DOHH2 (cell line): ENCODE measurements around the gene FARP2.

ENCODE experiments used
- H3F3A ChIP-seq: fragments of 200-600 bp; sonication (generic), shearing (Covaris generic); 2 replicates; pipeline ENCODE4 v1.6.0; 2016; ENCODE audit warnings: antibody characterized with exemption, mild to moderate bottlenecking; ENCODE audit not compliant: control insufficient read depth, insufficient read depth
- H3K27ac ChIP-seq: fragments of 200-600 bp; sonication (generic); 2 replicates; pipeline ENCODE4 v1.5.1; 2014; ENCODE audit warnings: low read depth, mild to moderate bottlenecking, low read length, moderate library complexity
- H3K27me3 ChIP-seq: fragments of 200-600 bp; sonication (generic); 2 replicates; pipeline ENCODE4 v1.6.1; 2014; ENCODE audit warnings: mild to moderate bottlenecking, low read length, mixed read lengths; ENCODE audit not compliant: control insufficient read depth
- H3K36me3 ChIP-seq: fragments of 200-600 bp; sonication (generic); 2 replicates; pipeline ENCODE4 v1.6.1; 2014; ENCODE audit warnings: mild to moderate bottlenecking, low read length, moderate library complexity, mixed read lengths; ENCODE audit not compliant: control insufficient read depth
- H3K4me1 ChIP-seq: fragments of 200-600 bp; sonication (generic); 2 replicates; pipeline ENCODE4 v1.6.1; 2014; ENCODE audit warnings: mild to moderate bottlenecking, low read length, mixed read lengths; ENCODE audit not compliant: control insufficient read depth
- H3K4me2 ChIP-seq: fragments of 200-600 bp; sonication (generic); 2 replicates; pipeline ENCODE4 v1.6.0; 2014; ENCODE audit warnings: mild to moderate bottlenecking, low read length, moderate library complexity
- H3K4me3 ChIP-seq: fragments of 200-600 bp; sonication (generic); 2 replicates; pipeline ENCODE4 v1.5.1; 2014; ENCODE audit warnings: mild to moderate bottlenecking, low read length, mixed read lengths
- H3K79me2 ChIP-seq: fragments of 200-600 bp; sonication (generic); 2 replicates; pipeline ENCODE4 v1.6.1; 2014; ENCODE audit warnings: mild to moderate bottlenecking, low read length, mixed read lengths; ENCODE audit not compliant: control insufficient read depth
- H3K9me2 ChIP-seq: fragments of 200-600 bp; sonication (generic); replicated peaks from 2 replicates; pipeline ENCODE4 v1.6.1; 2014; ENCODE audit warnings: mild to moderate bottlenecking, low read length, mixed read lengths; ENCODE audit not compliant: control insufficient read depth
- H3K9me3 ChIP-seq: fragments of 200-600 bp; sonication (generic); 2 replicates; pipeline ENCODE4 v1.6.1; 2014; ENCODE audit warnings: antibody characterized with exemption, low read length, mixed read lengths; ENCODE audit not compliant: control insufficient read depth, insufficient read depth
- H4K20me1 ChIP-seq: fragments of 200-600 bp; sonication (generic); 2 replicates; pipeline ENCODE4 v1.6.0; 2014; ENCODE audit warnings: low read depth, mild to moderate bottlenecking, antibody characterized with exemption, low read length, moderate library complexity; ENCODE audit not compliant: control insufficient read depth, insufficient read depth
- EZH2phosphoT487 ChIP-seq: fragments of 200-600 bp; sonication (generic); IDR thresholded peaks from 2 replicates; pipeline ENCODE4 v1.6.1; 2017; ENCODE audit warnings: borderline replicate concordance, mild to moderate bottlenecking, antibody characterized with exemption, low read length, moderate library complexity, mixed read lengths
- TF ChIP-seq, protein P1 (sequence below): fragments of 200-600 bp; sonication (generic); IDR thresholded peaks from one replicate; pipeline ENCODE4 v1.5.1; 2014; ENCODE audit warnings: antibody characterized with exemption, mild to moderate bottlenecking, low read depth, low read length; ENCODE audit not compliant: poor library complexity, severe bottlenecking

The FARP2 gene

DNA sequence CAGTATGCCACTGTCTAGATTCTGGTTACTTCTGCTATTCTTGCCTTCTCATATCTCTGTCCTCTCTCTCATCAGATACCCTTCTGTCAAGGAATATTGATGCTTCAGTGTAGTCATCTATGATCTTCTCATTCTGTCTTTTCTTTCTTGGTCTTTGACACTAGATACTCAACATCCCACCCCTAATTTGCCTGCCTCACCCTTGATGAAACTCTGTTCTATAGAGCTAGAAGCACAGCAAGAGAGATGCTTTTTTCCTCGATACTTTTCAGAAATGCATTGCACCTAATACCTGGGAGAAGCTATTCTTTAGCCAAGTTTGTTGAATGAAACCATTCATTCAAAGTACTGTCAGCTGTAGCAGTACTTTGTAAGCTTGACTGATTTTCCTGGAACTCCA is 30.8 kb upstream of the FARP2 start:
- peaks cover 14% of the 10 kb centered on the region; the same call in 1 of the 2 replicates for H3F3A ChIP-seq
- no peaks in the 10 kb centered on the region for H3K27me3 ChIP-seq
- peaks cover 89% of the 10 kb centered on the region for H3K79me2 ChIP-seq
- H3K4me2 ChIP-seq = peak overlapping the region; percentile 93
- H3K36me3 ChIP-seq = peaks cover 76% of the 10 kb centered on the region
- no peaks in the 10 kb centered on the region for H3K9me3 ChIP-seq
- H3K27ac ChIP-seq = peak overlapping the region; percentile 79
- H3K4me3 ChIP-seq = peak overlapping the region; percentile 60
- peaks cover 18% of the 10 kb centered on the region for H4K20me1 ChIP-seq
- H3K9me2 ChIP-seq = no peaks in the 10 kb centered on the region
- peaks cover 57% of the 10 kb centered on the region for H3K4me1 ChIP-seq
- TF ChIP-seq EZH2phosphoT487 = no peak
- TF ChIP-seq, protein P1, sequence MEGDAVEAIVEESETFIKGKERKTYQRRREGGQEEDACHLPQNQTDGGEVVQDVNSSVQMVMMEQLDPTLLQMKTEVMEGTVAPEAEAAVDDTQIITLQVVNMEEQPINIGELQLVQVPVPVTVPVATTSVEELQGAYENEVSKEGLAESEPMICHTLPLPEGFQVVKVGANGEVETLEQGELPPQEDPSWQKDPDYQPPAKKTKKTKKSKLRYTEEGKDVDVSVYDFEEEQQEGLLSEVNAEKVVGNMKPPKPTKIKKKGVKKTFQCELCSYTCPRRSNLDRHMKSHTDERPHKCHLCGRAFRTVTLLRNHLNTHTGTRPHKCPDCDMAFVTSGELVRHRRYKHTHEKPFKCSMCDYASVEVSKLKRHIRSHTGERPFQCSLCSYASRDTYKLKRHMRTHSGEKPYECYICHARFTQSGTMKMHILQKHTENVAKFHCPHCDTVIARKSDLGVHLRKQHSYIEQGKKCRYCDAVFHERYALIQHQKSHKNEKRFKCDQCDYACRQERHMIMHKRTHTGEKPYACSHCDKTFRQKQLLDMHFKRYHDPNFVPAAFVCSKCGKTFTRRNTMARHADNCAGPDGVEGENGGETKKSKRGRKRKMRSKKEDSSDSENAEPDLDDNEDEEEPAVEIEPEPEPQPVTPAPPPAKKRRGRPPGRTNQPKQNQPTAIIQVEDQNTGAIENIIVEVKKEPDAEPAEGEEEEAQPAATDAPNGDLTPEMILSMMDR = no peak

DNA sequence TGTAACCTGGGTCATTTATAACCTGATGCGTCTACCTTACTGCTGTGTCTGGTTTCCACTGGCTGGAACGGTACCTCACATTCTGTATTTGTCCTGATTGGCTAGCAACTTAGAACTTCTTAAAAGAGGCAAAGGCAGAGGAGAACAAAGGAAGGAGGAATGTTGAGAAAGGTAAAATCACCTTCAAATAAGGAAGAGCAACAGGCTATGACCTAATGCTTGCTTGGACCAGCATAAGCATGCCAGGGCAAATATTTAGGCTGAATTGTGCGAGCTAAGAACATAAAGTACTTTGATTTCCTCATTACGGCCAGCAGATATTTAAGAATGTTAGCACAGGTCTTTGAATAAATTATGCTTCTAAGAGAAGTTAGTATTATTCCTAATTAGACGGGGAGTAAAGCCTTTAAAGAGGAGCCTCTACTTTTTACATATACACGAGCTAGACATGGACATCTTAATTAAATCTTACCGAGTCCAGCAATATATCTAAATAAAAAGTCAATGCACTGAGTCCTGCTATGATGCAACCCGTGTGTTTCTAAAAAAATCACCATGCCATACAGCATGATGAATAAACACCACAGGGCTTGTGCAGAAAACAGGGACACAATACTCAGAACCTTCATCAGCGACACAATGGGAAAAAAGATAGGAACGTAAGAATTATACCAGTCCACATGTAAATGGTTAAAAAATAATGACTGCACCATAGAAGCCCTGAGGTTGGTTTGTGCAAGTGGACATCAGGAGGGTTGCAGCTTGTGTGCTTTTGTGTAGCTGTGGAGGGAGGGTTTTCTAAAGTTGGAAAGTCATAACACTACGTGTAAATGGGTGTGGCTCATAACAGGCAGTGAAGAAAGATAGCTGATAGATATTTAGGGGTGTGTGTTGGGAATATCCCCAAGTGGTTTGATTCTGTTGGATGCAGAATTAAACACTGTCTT is 26.1 kb upstream of the FARP2 start:
- Histone ChIP-seq H3K9me2 (no peaks in the 10 kb centered on the region), H3K4me3 (no peak overlapping the region), H4K20me1 (peaks cover 11% of the 10 kb centered on the region; the same call in 1 of the 2 replicates), H3K79me2 (peaks cover 72% of the 10 kb centered on the region), H3K27ac (no peak overlapping the region), H3F3A (peaks cover 25% of the 10 kb centered on the region), H3K36me3 (peaks cover 80% of the 10 kb centered on the region), H3K4me1 (peaks cover 28% of the 10 kb centered on the region), H3K9me3 (no peaks in the 10 kb centered on the region), H3K4me2 (no peak overlapping the region), H3K27me3 (no peaks in the 10 kb centered on the region)
- TF ChIP-seq EZH2phosphoT487 = no peak
- TF ChIP-seq, protein P1 = no peak

DNA sequence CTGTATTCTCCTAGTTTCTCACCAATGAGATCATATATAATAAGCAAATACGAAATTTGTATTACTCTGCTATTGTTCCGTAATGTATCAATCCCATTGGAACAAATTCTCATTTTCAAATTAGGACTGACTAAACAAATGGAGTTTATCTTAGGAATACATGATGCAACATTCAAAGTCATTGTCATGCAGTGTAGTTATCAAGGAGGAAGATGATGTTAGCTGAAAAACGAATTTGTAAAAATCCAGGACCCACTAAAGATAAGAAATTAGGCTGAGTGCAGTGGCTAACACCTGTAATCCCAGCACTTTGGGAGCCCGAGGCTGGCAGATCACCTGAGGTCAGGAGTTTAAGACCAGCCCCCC is 25.5 kb upstream of the FARP2 start:
- Histone ChIP-seq H3K9me3 (no peaks in the 10 kb centered on the region), H3K27me3 (no peaks in the 10 kb centered on the region), H3K4me1 (peaks cover 28% of the 10 kb centered on the region), H4K20me1 (peaks cover 5% of the 10 kb centered on the region; the same call in 1 of the 2 replicates), H3K36me3 (peaks cover 80% of the 10 kb centered on the region), H3K9me2 (no peaks in the 10 kb centered on the region), H3K4me3 (no peak overlapping the region), H3K79me2 (peaks cover 69% of the 10 kb centered on the region), H3K4me2 (no peak overlapping the region), H3K27ac (no peak overlapping the region), H3F3A (peaks cover 31% of the 10 kb centered on the region)
- TF ChIP-seq, protein P1 = no peak
- TF ChIP-seq EZH2phosphoT487 = no peak
